ENCODE measurements around the gene LRMDA.

LRMDA gene

GRCh38 chr10:75390178-75390577 is 41.2 kb upstream of the LRMDA start:
- no peak overlapping the region for H3K4me2 ChIP-seq (ENCODE audit: low read depth, low read length, poor library complexity, severe bottlenecking)
- no peak overlapping the region for H3K9ac ChIP-seq (ENCODE audit: low read length)
- H3K36me3 ChIP-seq (ENCODE audit: low read length), result no peaks in the 10 kb centered on the region
- H3K9me3 ChIP-seq (ENCODE audit: insufficient read depth, low read length), result no peaks in the 10 kb centered on the region
- no peak overlapping the region for H3K27ac ChIP-seq (ENCODE audit: low read depth, low read length)
- H3K79me2 ChIP-seq (ENCODE audit: insufficient read depth, low read length), result no peaks in the 10 kb centered on the region
- no peaks in the 10 kb centered on the region for H3K9me2 ChIP-seq (replicated peaks; ENCODE audit: insufficient read depth, low read length)
- H3F3A ChIP-seq (ENCODE audit: insufficient read depth), result no peaks in the 10 kb centered on the region
- no peak overlapping the region for H3K4me3 ChIP-seq (ENCODE audit: insufficient read depth, low read length, poor library complexity, severe bottlenecking)
- H2AFZ ChIP-seq (ENCODE audit: low read depth, low read length, severe bottlenecking), result no peak overlapping the region
- TF ChIP-seq EZH2phosphoT487 (conservative IDR thresholded peaks at IDR 0.05; ENCODE audit: low read length), result no peak
- TF ChIP-seq CTCF (IDR thresholded peaks at IDR 0.05; ENCODE audit: insufficient read depth, low read length, poor library complexity, severe bottlenecking), result no peak
- H4K20me1 ChIP-seq (ENCODE audit: low read depth, low read length), result no peaks in the 10 kb centered on the region
- H3K27me3 ChIP-seq (ENCODE audit: low read length), result no peaks in the 10 kb centered on the region

GRCh38 chr10:75392271-75392670 is 39.2 kb upstream of the LRMDA start:
- no peaks in the 10 kb centered on the region for H3F3A ChIP-seq (ENCODE audit: insufficient read depth)
- H3K27me3 ChIP-seq (ENCODE audit: low read length), result no peaks in the 10 kb centered on the region
- H3K9me2 ChIP-seq (replicated peaks; ENCODE audit: insufficient read depth, low read length), result no peaks in the 10 kb centered on the region
- no peak overlapping the region for H3K27ac ChIP-seq (ENCODE audit: low read depth, low read length)
- no peak overlapping the region for H3K4me3 ChIP-seq (ENCODE audit: insufficient read depth, low read length, poor library complexity, severe bottlenecking)
- H3K9me3 ChIP-seq (ENCODE audit: insufficient read depth, low read length), result no peaks in the 10 kb centered on the region
- H4K20me1 ChIP-seq (ENCODE audit: low read depth, low read length), result no peaks in the 10 kb centered on the region
- no peak overlapping the region for H3K4me2 ChIP-seq (ENCODE audit: low read depth, low read length, poor library complexity, severe bottlenecking)
- H3K79me2 ChIP-seq (ENCODE audit: insufficient read depth, low read length), result no peaks in the 10 kb centered on the region
- no peak overlapping the region for H3K9ac ChIP-seq (ENCODE audit: low read length)
- no peak for TF ChIP-seq CTCF (IDR thresholded peaks at IDR 0.05; ENCODE audit: insufficient read depth, low read length, poor library complexity, severe bottlenecking)
- TF ChIP-seq EZH2phosphoT487 (conservative IDR thresholded peaks at IDR 0.05; ENCODE audit: low read length), result no peak
- H2AFZ ChIP-seq (ENCODE audit: low read depth, low read length, severe bottlenecking), result no peak overlapping the region
- no peaks in the 10 kb centered on the region for H3K36me3 ChIP-seq (ENCODE audit: low read length)

GRCh38 chr10:75392744-75393143 is 38.7 kb upstream of the LRMDA start:
- H3K4me3 ChIP-seq (ENCODE audit: insufficient read depth, low read length, poor library complexity, severe bottlenecking), result no peak overlapping the region
- no peak overlapping the region for H3K9ac ChIP-seq (ENCODE audit: low read length)
- no peak overlapping the region for H2AFZ ChIP-seq (ENCODE audit: low read depth, low read length, severe bottlenecking)
- no peaks in the 10 kb centered on the region for H3K79me2 ChIP-seq (ENCODE audit: insufficient read depth, low read length)
- TF ChIP-seq EZH2phosphoT487 (conservative IDR thresholded peaks at IDR 0.05; ENCODE audit: low read length), result no peak
- no peak for TF ChIP-seq CTCF (IDR thresholded peaks at IDR 0.05; ENCODE audit: insufficient read depth, low read length, poor library complexity, severe bottlenecking)
- H4K20me1 ChIP-seq (ENCODE audit: low read depth, low read length), result no peaks in the 10 kb centered on the region
- H3K27ac ChIP-seq (ENCODE audit: low read depth, low read length), result no peak overlapping the region
- H3F3A ChIP-seq (ENCODE audit: insufficient read depth), result no peaks in the 10 kb centered on the region
- no peaks in the 10 kb centered on the region for H3K9me2 ChIP-seq (replicated peaks; ENCODE audit: insufficient read depth, low read length)
- no peak overlapping the region for H3K4me2 ChIP-seq (ENCODE audit: low read depth, low read length, poor library complexity, severe bottlenecking)
- no peaks in the 10 kb centered on the region for H3K27me3 ChIP-seq (ENCODE audit: low read length)
- H3K36me3 ChIP-seq (ENCODE audit: low read length), result no peaks in the 10 kb centered on the region
- H3K9me3 ChIP-seq (ENCODE audit: insufficient read depth, low read length), result no peaks in the 10 kb centered on the region

All from SU-DHL-6 (cell line).